RWPE1 (cell line): ENCODE measurements around the gene POLR3B.
A peak's percentile ranks its signal among the peaks of the same experiment; 100 is the strongest.
"Not testable (repeated sequence)": the region's sequence is repeated elsewhere in the genome, so short reads cannot be mapped to it uniquely, and the experiment has no call there.

Experiments used
- CTCF ChIA-PET: fragments of 350-600 bp; sonication (Branson Sonifier 250); formaldehyde crosslinking; extraction: SDS; loops from one replicate; lab custom pipeline; 2021; lab: Yijun Ruan, JAX
- POLR2A ChIA-PET: fragments of 400-600 bp; formaldehyde crosslinking; extraction: SDS; loops from one replicate; lab custom pipeline; 2020; ENCODE audit warnings: antibody characterized with exemption; ENCODE audit not compliant: low non-redundant PET; lab: Yijun Ruan, JAX
- DNase-seq: peaks from one replicate; pipeline ENCODE4 v3.0.0; 2012; ENCODE audit warnings: low spot score
- H3K27ac ChIP-seq: fragments of 450-650 bp; 2 replicates; pipeline ENCODE4 v1.5.1; 2017
- CTCF ChIP-seq: fragments of 450-650 bp; conservative IDR thresholded peaks from 2 replicates; pipeline ENCODE4 v1.5.1; 2017; ENCODE audit warnings: low read depth, mild to moderate bottlenecking

POLR3B gene

GRCh38 chr12:106459124-106459523, 101.6 kb downstream of the POLR3B start:
- no peak for DNase-seq
- ChIA-PET CTCF (interaction anchor here (0.6 kb wide), 1 partner anchor 229 kb away, joined by 4 read pairs; no protein-coding TSS in a partner anchor), POLR2A (no interaction called here)
- TF ChIP-seq CTCF: no peak
- H3K27ac ChIP-seq: no peak overlapping the region

GRCh38 chr12:106459534-106459933, 102.0 kb downstream of the POLR3B start:
- H3K27ac ChIP-seq: no peak overlapping the region
- CTCF ChIA-PET: interaction anchor here (0.6 kb wide), 1 partner anchor 229 kb away, joined by 4 read pairs; no protein-coding TSS in a partner anchor
- no peak for DNase-seq
- POLR2A ChIA-PET: no interaction called here
- no peak for TF ChIP-seq CTCF

GRCh38 chr12:106461730-106462129, 104.2 kb downstream of the POLR3B start:
- ChIA-PET POLR2A (no interaction called here), CTCF (no interaction called here)
- H3K27ac ChIP-seq: no peak overlapping the region
- no peak for DNase-seq
- no peak for TF ChIP-seq CTCF

GRCh38 chr12:106465605-106466004, 108.1 kb downstream of the POLR3B start:
- CTCF ChIA-PET, POLR2A ChIA-PET, H3K27ac ChIP-seq, DNase-seq: not testable (repeated sequence)

GRCh38 chr12:106475662-106476061, 118.1 kb downstream of the POLR3B start:
- H3K27ac ChIP-seq, DNase-seq, CTCF ChIA-PET, POLR2A ChIA-PET: not testable (repeated sequence)

GRCh38 chr12:106477627-106478026, 120.1 kb downstream of the POLR3B start:
- POLR2A ChIA-PET: not testable (repeated sequence)

GRCh38 chr12:106480251-106480650, 122.7 kb downstream of the POLR3B start:
- peak; percentile 9 for DNase-seq
- POLR2A ChIA-PET: no interaction called here
- CTCF ChIA-PET: no interaction called here
- TF ChIP-seq CTCF: no peak
- H3K27ac ChIP-seq: no peak overlapping the region

More at GRCh38 chr12:106477627-106478026, 120.1 kb downstream of the POLR3B start:
- DNase-seq, H3K27ac ChIP-seq: not testable (repeated sequence)
- CTCF ChIA-PET: interaction anchor here (0.6 to 0.7 kb wide), 2 partner anchors 216 to 477 kb away, joined by 3 read pairs; no protein-coding TSS in a partner anchor

- no peak for DNase-seq
- CTCF ChIA-PET: no interaction called here
- H3K27ac ChIP-seq: no peak overlapping the region
- no peak for TF ChIP-seq CTCF
- POLR2A ChIA-PET: no interaction called here
These were observed 123.7 kb downstream of the POLR3B start for GRCh38 chr12:106481246-106481645.
